H1 (cell line): Measurements from ENCODE around the gene PCBP2. TPM values are rescaled to one million over a fixed set of nuclear protein-coding genes. Genes with fewer than 3 reads are reported as not detected.
"Not testable (repeated sequence)": the region's sequence is repeated elsewhere in the genome, so short reads cannot be mapped to it uniquely, and the experiment has no call there.

Experiments used
- CTCF ChIA-PET: fragments of 300-600 bp; sonication (Branson Sonifier 250); formaldehyde crosslinking; loops from one replicate; lab custom pipeline; 2021; ENCODE audit not compliant: partially characterized antibody; lab: Charles Lee
- POLR2A ChIA-PET: fragments of 300-600 bp; sonication (Branson Sonifier 250); formaldehyde crosslinking; loops from one replicate; lab custom pipeline; 2021; ENCODE audit warnings: inconsistent platforms; ENCODE audit not compliant: partially characterized antibody; lab: Charles Lee
- DNase-seq, 2 experiments: peaks; one replicate each; pipeline versions ENCODE4 v3.0.0 to v3.0.0-alpha.2; 2010 to 2022; ENCODE audit warnings: low spot score in 2 of 2, low read depth in 1 of 2, mixed read lengths in 1 of 2
- FAIRE-seq: peaks from 2 replicates; lab custom pipeline; 2011; peaks lifted over from hg19 to GRCh38; lab: Jason Lieb, UNC
- H2AFZ ChIP-seq: 2 replicates; pipeline ENCODE4 v1.8.1; 2012; ENCODE audit warnings: low read length, inconsistent platforms
- H2AK5ac ChIP-seq: 2 replicates; pipeline ENCODE4 v1.6.1; 2013; ENCODE audit warnings: low read depth, low read length
- H2BK120ac ChIP-seq: replicated peaks from 2 replicates; pipeline ENCODE3; 2013; ENCODE audit warnings: low read depth, low read length, inconsistent platforms
- H2BK12ac ChIP-seq: 2 replicates; pipeline ENCODE4 v1.6.1; 2013; ENCODE audit warnings: low read depth, low read length
- H2BK15ac ChIP-seq: 2 replicates; pipeline ENCODE4 v1.6.1; 2013; ENCODE audit warnings: low read length
- H2BK20ac ChIP-seq: 2 replicates; pipeline ENCODE4 v1.6.1; 2013; ENCODE audit warnings: low read length
- H2BK5ac ChIP-seq: 2 replicates; pipeline ENCODE4 v1.6.1; 2013; ENCODE audit warnings: low read depth, low read length
- H3K14ac ChIP-seq: 2 replicates; pipeline ENCODE4 v1.6.1; 2013; ENCODE audit warnings: inconsistent platforms; ENCODE audit not compliant: insufficient read length
- H3K18ac ChIP-seq: 2 replicates; pipeline ENCODE4 v1.6.1; 2013; ENCODE audit warnings: low read length; ENCODE audit errors: extremely low read depth
- H3K23ac ChIP-seq: 2 replicates; pipeline ENCODE4 v1.6.1; 2013; ENCODE audit warnings: inconsistent platforms; ENCODE audit not compliant: insufficient read length
- H3K23me2 ChIP-seq: 2 replicates; pipeline ENCODE4 v1.6.1; 2013; ENCODE audit warnings: low read depth, low read length
- H3K27ac ChIP-seq: 2 replicates; pipeline ENCODE4 v1.6.1; 2011; ENCODE audit warnings: low read depth, low read length, inconsistent platforms
- H3K27me3 ChIP-seq, 4 experiments: replicated peaks in 1 of 4; 1 replicate in 1 of 4; 2 replicates in 3 of 4; pipeline versions ENCODE4 v1.6.1 to v1.8.1; 2011 to 2013; ENCODE audit warnings: low read length in 3 of 4, mild to moderate bottlenecking in 3 of 4, inconsistent platforms in 2 of 4, mixed read lengths in 2 of 4, moderate library complexity in 1 of 4; ENCODE audit not compliant: control insufficient read depth in 3 of 4, insufficient read depth in 3 of 4; ENCODE audit errors: extremely low read depth in 1 of 4
- H3K36me3 ChIP-seq, 4 experiments: 2 replicates each; pipeline versions ENCODE4 v1.6.1 to v1.8.1; 2011 to 2013; ENCODE audit warnings: mild to moderate bottlenecking in 4 of 4, low read length in 3 of 4, moderate library complexity in 2 of 4, control low read depth in 1 of 4, inconsistent platforms in 1 of 4; ENCODE audit not compliant: insufficient read depth in 4 of 4, control insufficient read depth in 2 of 4
- H3K4ac ChIP-seq: replicated peaks from 2 replicates; pipeline ENCODE3; 2013; ENCODE audit warnings: low read length, low read depth, mixed read lengths, inconsistent platforms; ENCODE audit not compliant: insufficient read length
- H3K4me1 ChIP-seq, 4 experiments: replicated peaks in 1 of 4; 1 replicate in 1 of 4; 2 replicates in 3 of 4; pipeline versions ENCODE4 v1.6.1 to v1.8.1; 2011 to 2013; ENCODE audit warnings: low read length in 3 of 4, inconsistent platforms in 2 of 4, mixed read lengths in 1 of 4; ENCODE audit not compliant: insufficient read depth in 4 of 4, control insufficient read depth in 3 of 4
- H3K4me2 ChIP-seq, 2 experiments: 2 replicates each; pipeline versions ENCODE4 v1.6.1 to v1.8.1; 2011 to 2013; ENCODE audit warnings: low read depth in 2 of 2, low read length in 2 of 2, control low read depth in 1 of 2, inconsistent platforms in 1 of 2, mild to moderate bottlenecking in 1 of 2; ENCODE audit not compliant: insufficient read depth in 1 of 2
- H3K4me3 ChIP-seq, 4 experiments: fragments of 200-600, 300-600 bp in 1 of 4; sonication (generic), shearing (Covaris generic), sonication (Bioruptor Twin) in 1 of 4; 2 replicates each; pipeline versions ENCODE4 v1.5.1 to v1.8.1; 2011 to 2016; ENCODE audit warnings: low read length in 4 of 4, low read depth in 3 of 4, control low read depth in 2 of 4, inconsistent platforms in 2 of 4, mild to moderate bottlenecking in 2 of 4, mixed read lengths in 1 of 4, moderate library complexity in 1 of 4; ENCODE audit not compliant: insufficient read depth in 2 of 4; ENCODE audit errors: extremely low read depth in 1 of 4
- H3K56ac ChIP-seq: replicated peaks from 2 replicates; pipeline ENCODE3; 2013; ENCODE audit warnings: low read depth, mild to moderate bottlenecking, mixed read lengths, low read length, inconsistent platforms; ENCODE audit not compliant: insufficient read length
- H3K79me1 ChIP-seq: 2 replicates; pipeline ENCODE4 v1.6.1; 2013; ENCODE audit warnings: low read depth, low read length, control low read depth
- H3K79me2 ChIP-seq, 2 experiments: 2 replicates each; pipeline versions ENCODE4 v1.6.1 to v1.8.1; 2012 to 2013; ENCODE audit warnings: low read length in 2 of 2, mild to moderate bottlenecking in 2 of 2, inconsistent platforms in 1 of 2; ENCODE audit not compliant: insufficient read depth in 2 of 2, control insufficient read depth in 1 of 2
- H3K9ac ChIP-seq, 4 experiments: replicated peaks in 1 of 4; 1 replicate in 1 of 4; 2 replicates in 3 of 4; pipeline versions ENCODE4 v1.6.1 to v1.8.1; 2011 to 2013; ENCODE audit warnings: low read depth in 3 of 4, low read length in 3 of 4, control low read depth in 2 of 4, mild to moderate bottlenecking in 2 of 4, moderate library complexity in 2 of 4, inconsistent platforms in 1 of 4; ENCODE audit errors: extremely low read depth in 1 of 4
- H3K9me3 ChIP-seq, 2 experiments: 2 replicates each; pipeline versions ENCODE4 v1.6.1 to v1.8.1; 2012 to 2013; ENCODE audit warnings: mild to moderate bottlenecking in 2 of 2, moderate library complexity in 2 of 2, control low read depth in 1 of 2, inconsistent platforms in 1 of 2, low read depth in 1 of 2, low read length in 1 of 2, mixed read lengths in 1 of 2; ENCODE audit not compliant: insufficient read depth in 2 of 2
- H4K20me1 ChIP-seq, 2 experiments: replicated peaks in 1 of 2; 2 replicates each; pipeline versions ENCODE3 to v1.8.1; 2011 to 2013; ENCODE audit warnings: inconsistent platforms in 2 of 2, low read length in 2 of 2, mild to moderate bottlenecking in 1 of 2; ENCODE audit not compliant: insufficient read depth in 2 of 2, control insufficient read depth in 1 of 2
- H4K5ac ChIP-seq: 2 replicates; pipeline ENCODE4 v1.6.1; 2013; ENCODE audit warnings: low read length, low read depth, mixed read lengths, inconsistent platforms; ENCODE audit not compliant: insufficient read length
- H4K8ac ChIP-seq: 2 replicates; pipeline ENCODE4 v1.8.0; 2013; ENCODE audit warnings: mild to moderate bottlenecking, moderate library complexity, low read length, inconsistent platforms; ENCODE audit not compliant: insufficient read depth; ENCODE audit errors: extremely low read depth
- H4K91ac ChIP-seq: replicated peaks from 2 replicates; pipeline ENCODE3; 2013; ENCODE audit warnings: low read length, mixed read lengths, inconsistent platforms; ENCODE audit not compliant: insufficient read length
- CTBP2 ChIP-seq: IDR thresholded peaks from 2 replicates; pipeline ENCODE4 v1.7.0; 2011; ENCODE audit warnings: borderline replicate concordance, mild to moderate bottlenecking, moderate library complexity, mixed read lengths, low read length; ENCODE audit not compliant: insufficient read depth, insufficient read length
- HDAC2 ChIP-seq, 2 experiments: fragments of 300-600 bp in 1 of 2; sonication (generic) in 1 of 2; IDR thresholded peaks; 2 replicates each; pipeline ENCODE4 v1.6.1; 2011 to 2012; ENCODE audit warnings: low read depth in 2 of 2, low read length in 2 of 2, mild to moderate bottlenecking in 2 of 2, moderate library complexity in 2 of 2, borderline replicate concordance in 1 of 2, inconsistent platforms in 1 of 2
- RNF2 ChIP-seq: fragments of 200-900, 300-1000 bp; sonication (generic); IDR thresholded peaks from 2 replicates; pipeline ENCODE4 v1.7.1; 2016; ENCODE audit warnings: borderline replicate concordance, low read depth, mild to moderate bottlenecking, antibody characterized with exemption, low read length; ENCODE audit not compliant: poor library complexity, severe bottlenecking; ENCODE audit errors: missing control alignments
- SAP30 ChIP-seq: fragments of 300-600 bp; sonication (generic); IDR thresholded peaks from 2 replicates; pipeline ENCODE4 v1.7.1; 2012; ENCODE audit warnings: low read length, moderate library complexity, mild to moderate bottlenecking, inconsistent platforms; ENCODE audit not compliant: insufficient read depth, insufficient replicate concordance
- WGBS, 2 experiments: shearing (Covaris generic) in 1 of 2; methylation state at CpG; one replicate each; pipeline versions ENCODE4 v1.1.6 to v1.1.7; 2013 to 2015; ENCODE audit warnings: low lambda C conversion rate in 2 of 2, mixed read lengths in 2 of 2, inconsistent platforms in 1 of 2, low coverage in 1 of 2, missing lambda C conversion rate in 1 of 2; ENCODE audit not compliant: insufficient replicate concordance in 2 of 2, insufficient coverage in 1 of 2, insufficient read length in 1 of 2; ENCODE audit errors: extremely low coverage in 1 of 2, missing lambda C conversion rate in 1 of 2; 5-methylcytosine and 5-hydroxymethylcytosine counted together
- polyA plus RNA-seq, 7 experiments: library from polyadenylated mRNA; depleted of rRNA in 3 of 7; stranded (reverse) in 5 of 7; unstranded in 2 of 7; fragments of >200 nt in 5 of 7; fragments of 200-250 nt in 2 of 7; gene quantifications; 1 replicate in 5 of 7; 2 replicates in 1 of 7; 4 replicates in 1 of 7; pipeline versions ENCODE4 v1.2.1 to v1.2.3, GENCODE V29; 2011 to 2013; ENCODE audit warnings: missing spikeins in 2 of 7, mixed read lengths in 2 of 7
- total RNA-seq: library from RNA; stranded (reverse); fragmentation: NEBNext Ultra II Directional; extraction: Animal tissue kit (Norgen Biotek cat#: 25700); gene quantifications from 2 replicates; pipeline ENCODE4 v1.2.1, GENCODE V29; 2021

Gene PCBP2
- total and polyA plus RNA-seq, 2 of the 8 experiments (the other 6 are each of a cell fraction or from before 2014, with no cell fraction given) = 470 to 1,123 TPM

DNA sequence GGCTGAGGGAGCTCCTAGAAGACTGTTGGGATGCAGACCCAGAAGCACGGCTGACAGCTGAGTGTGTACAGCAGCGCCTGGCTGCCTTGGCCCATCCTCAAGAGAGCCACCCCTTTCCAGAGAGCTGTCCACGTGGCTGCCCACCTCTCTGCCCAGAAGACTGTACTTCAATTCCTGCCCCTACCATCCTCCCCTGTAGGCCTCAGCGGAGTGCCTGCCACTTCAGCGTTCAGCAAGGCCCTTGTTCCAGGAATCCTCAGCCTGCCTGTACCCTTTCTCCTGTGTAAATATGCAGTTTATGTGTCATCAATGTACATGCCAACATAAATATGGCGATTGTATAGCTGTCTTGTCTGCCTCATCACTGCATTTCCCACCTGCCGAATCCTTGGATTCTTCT is 20.7 kb upstream of the PCBP2 start (continued):
- no peak for TF ChIP-seq SAP30
- TF ChIP-seq RNF2 = no peak
- no peak for TF ChIP-seq CTBP2
- no peak for TF ChIP-seq HDAC2 (IDR thresholded peaks at IDR 0.05; ENCODE audit: borderline replicate concordance in 1 of 2, low read depth in 2 of 2, low read length in 2 of 2)

DNA sequence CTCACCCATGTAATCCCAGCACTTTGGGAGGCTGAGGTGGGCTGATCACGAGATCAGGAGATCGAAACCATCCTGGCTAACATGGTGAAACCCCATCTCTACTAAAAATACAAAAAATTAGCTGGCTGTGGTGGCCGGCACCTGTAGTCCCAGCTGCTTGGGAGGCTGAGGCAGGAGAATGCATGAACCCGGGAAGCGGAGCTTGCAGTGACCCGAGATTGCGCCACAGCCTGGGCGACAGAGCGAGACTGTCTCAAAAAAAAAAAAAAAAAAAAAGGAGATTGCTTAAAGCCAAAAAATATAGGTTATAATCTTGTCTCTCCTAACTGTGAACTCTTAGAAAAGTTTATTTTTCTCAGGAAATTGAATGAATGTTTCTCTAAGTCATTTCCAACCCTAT is 16.6 kb upstream of the PCBP2 start:
- H3K27ac ChIP-seq, H4K8ac ChIP-seq, H2AFZ ChIP-seq, H3K79me2 ChIP-seq, H3K18ac ChIP-seq, H2AK5ac ChIP-seq, H3K4me3 ChIP-seq, H3K27me3 ChIP-seq, H4K5ac ChIP-seq, DNase-seq, H3K4me1 ChIP-seq, H2BK15ac ChIP-seq, H2BK120ac ChIP-seq, H2BK20ac ChIP-seq, H2BK12ac ChIP-seq, H4K20me1 ChIP-seq, H3K79me1 ChIP-seq, H3K4me2 ChIP-seq, H3K56ac ChIP-seq, FAIRE-seq, H3K14ac ChIP-seq, H2BK5ac ChIP-seq, H3K4ac ChIP-seq, H3K23me2 ChIP-seq, H3K36me3 ChIP-seq, H3K23ac ChIP-seq, H3K9ac ChIP-seq, H4K91ac ChIP-seq, H3K9me3 ChIP-seq: not testable (repeated sequence)
- 92% methylated on average over 9 of the region's 9 CpGs; no CpG with 5 or more reads in 1 of the 2 experiments for WGBS, 2 experiments
- POLR2A ChIA-PET = interaction anchor here (0.7 to 1.4 kb wide), 3 partner anchors 11 to 45 kb away, joined by 3 to 7 read pairs (median 4); partner anchors contain the start of gene AMHR2
- CTCF ChIA-PET = interaction anchor here (1.5 kb wide), 1 partner anchor 14 kb away, joined by 5 read pairs; no protein-coding TSS in a partner anchor
